Bronchial epithelial cell (primary cell): ENCODE data around the gene FAM222A. TPM values are rescaled to one million over a fixed set of nuclear protein-coding genes. Genes with fewer than 3 reads are reported as not detected.
"Not testable (repeated sequence)": the region's sequence is repeated elsewhere in the genome, so short reads cannot be mapped to it uniquely, and the experiment has no call there.

ENCODE experiments used
- DNase-seq: peaks from one replicate; pipeline ENCODE4 v3.0.0-alpha.2; 2010; ENCODE audit warnings: low read depth
- FAIRE-seq: peaks from 2 replicates; lab custom pipeline; 2011; peaks lifted over from hg19 to GRCh38; lab: Jason Lieb, UNC
- H3K27me3 ChIP-seq: 2 replicates; pipeline ENCODE4 v1.5.1; 2011; ENCODE audit warnings: low read length; ENCODE audit not compliant: control insufficient read depth, insufficient read depth
- H3K36me3 ChIP-seq: 2 replicates; pipeline ENCODE4 v1.5.1; 2011; ENCODE audit warnings: low read length; ENCODE audit not compliant: control insufficient read depth, insufficient read depth
- H3K4me3 ChIP-seq: 2 replicates; pipeline ENCODE4 v1.5.1; 2011; ENCODE audit warnings: mild to moderate bottlenecking, low read depth, low read length, control low read depth
- total RNA-seq: library from RNA; depleted of rRNA; stranded (reverse); fragments of >200 nt; gene quantifications from 2 replicates; pipeline ENCODE4 v1.2.1, GENCODE V29; 2014
- TF ChIP-seq, protein P1 (sequence below): IDR thresholded peaks from 2 replicates; pipeline ENCODE4 v1.5.1; 2011; ENCODE audit warnings: mild to moderate bottlenecking, moderate library complexity, low read length, control low read depth, inconsistent platforms; ENCODE audit not compliant: insufficient read depth, severe bottlenecking

FAM222A gene
- total RNA-seq, 1 donor from 2014 or later: not detected

DNA sequence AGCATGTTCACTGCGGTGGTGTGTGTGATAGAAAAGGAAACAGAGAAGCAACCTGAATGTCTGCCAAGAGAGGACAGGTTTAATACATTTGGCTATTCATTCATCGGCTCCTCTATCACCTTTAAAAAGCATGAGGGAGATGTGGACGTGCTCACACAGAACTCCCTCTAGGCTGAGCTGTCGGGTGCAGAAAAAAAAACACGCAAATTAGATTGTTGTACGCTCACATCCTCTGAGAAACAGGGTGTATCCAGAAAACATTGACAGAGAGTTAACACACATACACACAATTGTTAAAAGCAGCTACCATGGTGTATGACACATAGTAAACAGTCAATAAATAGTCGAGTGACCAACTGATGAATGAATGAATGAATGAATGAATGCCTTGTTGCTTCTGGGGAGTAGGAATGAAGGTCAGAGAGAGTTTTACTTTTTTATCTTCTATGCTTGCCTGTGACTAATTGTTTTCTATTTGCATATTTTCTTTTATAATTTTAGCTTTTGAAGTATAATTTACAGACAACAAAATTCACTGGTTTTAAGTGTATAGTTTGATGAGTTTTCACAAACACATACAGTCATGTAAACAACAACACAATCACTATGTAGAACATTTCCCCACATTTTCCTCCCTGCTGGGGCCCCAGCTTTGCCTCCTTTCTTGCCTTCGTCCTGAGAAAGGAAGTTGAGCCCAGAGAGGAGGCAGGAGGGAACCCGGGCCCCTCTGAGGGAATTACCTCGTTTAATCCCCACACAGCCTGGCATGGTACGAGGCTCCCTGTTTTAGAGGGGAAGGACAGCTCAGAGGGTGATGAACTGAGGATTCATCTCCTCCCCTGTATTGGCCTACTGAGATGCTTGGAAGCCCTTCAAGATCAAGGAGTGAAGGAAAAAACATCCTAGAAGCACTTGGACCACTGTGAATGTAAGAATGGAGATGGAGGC, 19.7 kb upstream of the FAM222A start:
- DNase-seq (peak; percentile 40), FAIRE-seq (no peak)
- TF ChIP-seq, protein P1, sequence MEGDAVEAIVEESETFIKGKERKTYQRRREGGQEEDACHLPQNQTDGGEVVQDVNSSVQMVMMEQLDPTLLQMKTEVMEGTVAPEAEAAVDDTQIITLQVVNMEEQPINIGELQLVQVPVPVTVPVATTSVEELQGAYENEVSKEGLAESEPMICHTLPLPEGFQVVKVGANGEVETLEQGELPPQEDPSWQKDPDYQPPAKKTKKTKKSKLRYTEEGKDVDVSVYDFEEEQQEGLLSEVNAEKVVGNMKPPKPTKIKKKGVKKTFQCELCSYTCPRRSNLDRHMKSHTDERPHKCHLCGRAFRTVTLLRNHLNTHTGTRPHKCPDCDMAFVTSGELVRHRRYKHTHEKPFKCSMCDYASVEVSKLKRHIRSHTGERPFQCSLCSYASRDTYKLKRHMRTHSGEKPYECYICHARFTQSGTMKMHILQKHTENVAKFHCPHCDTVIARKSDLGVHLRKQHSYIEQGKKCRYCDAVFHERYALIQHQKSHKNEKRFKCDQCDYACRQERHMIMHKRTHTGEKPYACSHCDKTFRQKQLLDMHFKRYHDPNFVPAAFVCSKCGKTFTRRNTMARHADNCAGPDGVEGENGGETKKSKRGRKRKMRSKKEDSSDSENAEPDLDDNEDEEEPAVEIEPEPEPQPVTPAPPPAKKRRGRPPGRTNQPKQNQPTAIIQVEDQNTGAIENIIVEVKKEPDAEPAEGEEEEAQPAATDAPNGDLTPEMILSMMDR: no peak

DNA sequence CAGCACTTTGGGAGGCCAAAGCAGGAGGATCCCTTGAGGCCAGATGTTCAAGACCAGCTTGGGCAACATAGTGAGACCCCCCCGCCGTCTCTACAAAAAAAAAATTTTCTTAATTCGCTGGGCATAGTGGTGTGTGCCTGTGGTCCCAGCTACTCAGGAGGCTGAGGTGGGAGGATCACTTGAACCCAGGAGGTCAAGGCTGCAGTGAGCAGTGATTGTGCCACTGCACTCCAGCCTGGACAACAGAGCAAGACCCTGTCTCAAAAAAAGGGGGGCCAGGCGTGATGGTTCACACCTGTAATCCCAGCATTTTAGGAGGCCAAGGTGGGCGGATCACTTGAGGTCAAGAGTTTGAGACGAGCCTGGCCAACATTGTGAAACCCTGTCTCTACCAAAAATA, 19.0 kb upstream of the FAM222A start:
- not testable (repeated sequence) for FAIRE-seq, H3K27me3 ChIP-seq, H3K4me3 ChIP-seq, DNase-seq, H3K36me3 ChIP-seq

More for the DNA sequence above, 19.7 kb upstream of the FAM222A start:
- Histone ChIP-seq H3K27me3 (no peaks in the 10 kb centered on the region), H3K36me3 (no peaks in the 10 kb centered on the region), H3K4me3 (no peak overlapping the region)

DNA sequence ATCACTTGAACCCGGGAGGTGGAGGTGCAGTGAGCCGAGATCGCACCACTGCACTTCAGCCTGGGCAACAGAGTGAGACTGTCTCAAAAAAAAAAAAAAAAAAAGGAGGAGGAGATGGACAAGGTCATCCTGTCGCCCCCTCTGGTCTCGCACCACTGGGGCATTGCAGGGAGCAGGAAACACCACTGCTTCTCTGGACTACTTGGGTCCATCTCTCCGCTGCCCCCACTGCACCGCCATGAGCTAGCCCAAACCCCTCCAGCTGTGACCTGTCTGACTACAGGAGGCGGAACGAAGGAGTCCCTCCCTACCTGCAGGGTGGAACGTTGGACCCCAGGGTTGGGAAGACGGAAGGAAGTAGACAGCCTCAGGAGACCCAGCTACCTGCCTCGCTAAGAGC, 18.2 kb upstream of the FAM222A start:
- no peak for FAIRE-seq
- H3K36me3 ChIP-seq: no peaks in the 10 kb centered on the region
- no peaks in the 10 kb centered on the region for H3K27me3 ChIP-seq
- DNase-seq: no peak
- no peak overlapping the region for H3K4me3 ChIP-seq
- TF ChIP-seq, protein P1: no peak

DNA sequence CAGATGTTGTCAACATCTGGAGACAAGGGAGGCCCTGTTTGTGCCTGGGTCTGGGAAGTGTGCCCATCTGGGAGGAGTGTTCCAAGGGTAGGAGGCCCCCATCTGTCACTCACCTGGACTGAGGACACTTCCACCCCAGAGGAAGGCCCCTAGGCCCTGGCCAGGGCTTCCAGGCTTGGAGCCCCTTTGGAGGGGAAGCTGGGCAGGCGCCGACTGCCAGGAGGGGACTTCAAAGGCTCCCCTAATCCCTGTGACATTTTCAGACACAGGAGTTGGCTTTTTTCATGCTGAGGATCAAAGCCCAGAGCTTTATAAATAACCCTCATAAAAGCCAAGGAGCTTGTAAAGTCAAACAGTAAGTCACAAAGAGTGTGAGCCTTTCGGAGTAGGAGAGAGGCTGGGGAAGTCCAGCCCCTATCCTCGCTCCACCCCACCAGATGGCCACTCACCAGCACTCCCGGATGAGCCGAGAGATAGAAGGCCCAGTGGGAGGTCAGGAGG, 17.6 kb upstream of the FAM222A start:
- no peaks in the 10 kb centered on the region for H3K36me3 ChIP-seq
- no peaks in the 10 kb centered on the region for H3K27me3 ChIP-seq
- no peak overlapping the region for H3K4me3 ChIP-seq
- TF ChIP-seq, protein P1: no peak
- FAIRE-seq (no peak), DNase-seq (no peak)

DNA sequence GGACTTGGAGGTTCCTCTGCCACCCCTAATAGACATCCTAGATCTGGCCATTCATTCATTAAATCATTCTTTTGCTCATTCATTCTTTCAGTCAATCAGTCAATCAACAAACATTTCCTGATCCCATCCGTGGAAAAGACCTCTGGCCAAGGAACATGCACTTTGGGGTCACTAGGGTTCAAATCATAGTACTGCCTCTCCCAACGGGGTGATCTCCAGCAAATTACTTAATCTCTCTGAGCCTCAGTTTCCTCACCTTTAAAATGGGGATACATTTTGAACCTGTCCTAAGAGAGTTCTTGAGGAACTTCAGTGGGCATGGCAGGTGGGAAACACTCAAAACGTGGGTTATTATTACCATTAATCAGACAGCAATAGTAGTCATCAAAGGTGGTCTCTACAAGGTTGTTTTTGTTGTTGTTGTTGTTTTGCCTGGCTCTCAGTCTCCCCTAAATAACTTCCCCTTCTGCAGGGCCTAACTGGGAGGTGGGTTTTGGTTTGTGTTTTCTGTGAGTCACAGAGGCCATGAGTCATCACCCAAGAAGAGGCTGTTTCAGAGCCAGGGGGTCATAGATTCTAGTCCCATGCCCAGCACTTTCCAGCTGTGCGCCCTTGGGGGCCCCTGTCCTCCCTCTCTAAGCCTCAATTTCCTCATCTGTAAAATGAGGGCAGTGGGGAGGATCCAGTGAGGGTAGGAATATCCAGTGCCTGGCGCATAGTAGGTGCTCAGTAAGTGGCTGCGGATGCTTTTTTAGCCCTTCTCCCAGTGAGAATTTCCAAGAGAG, 16.9 kb upstream of the FAM222A start:
- no peak overlapping the region for H3K4me3 ChIP-seq
- H3K27me3 ChIP-seq: no peaks in the 10 kb centered on the region
- FAIRE-seq (no peak), DNase-seq (peak; percentile 24)
- TF ChIP-seq, protein P1: no peak
- no peaks in the 10 kb centered on the region for H3K36me3 ChIP-seq

DNA sequence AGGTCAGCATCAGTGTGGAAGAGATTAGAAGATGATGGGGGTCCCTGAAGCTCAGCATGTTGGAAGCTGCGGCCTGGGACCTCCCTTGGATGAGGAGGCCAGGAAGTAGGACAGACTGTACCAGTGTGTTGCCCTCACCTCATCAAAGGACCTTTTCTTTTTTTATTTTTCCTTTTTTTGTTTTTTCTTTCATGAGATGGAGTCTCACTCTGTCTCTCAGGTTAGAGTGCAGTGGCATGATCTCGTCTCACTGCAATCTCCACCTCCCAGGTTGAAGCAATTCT, 16.4 kb upstream of the FAM222A start:
- DNase-seq (no peak), FAIRE-seq (no peak)
- Histone ChIP-seq H3K36me3 (no peaks in the 10 kb centered on the region), H3K4me3 (no peak overlapping the region), H3K27me3 (peaks cover under 1% of the 10 kb centered on the region)
- TF ChIP-seq, protein P1: no peak
